PC-3 (cell line): ENCODE measurements around the gene CSAD.

Experiments used
- EZH2 ChIP-seq: fragments of 300-600 bp; sonication (generic); IDR thresholded peaks from one replicate; pipeline ENCODE4 v1.6.1; 2017; ENCODE audit warnings: antibody characterized with exemption, mild to moderate bottlenecking, low read length; ENCODE audit not compliant: unreplicated experiment
- TF ChIP-seq, protein P1 (sequence below): fragments of 300-600 bp; sonication (generic); conservative IDR thresholded peaks from 2 replicates; pipeline ENCODE4 v1.5.1; 2017; ENCODE audit warnings: antibody characterized with exemption, low read depth, mild to moderate bottlenecking, low read length

- TF ChIP-seq, protein P1, sequence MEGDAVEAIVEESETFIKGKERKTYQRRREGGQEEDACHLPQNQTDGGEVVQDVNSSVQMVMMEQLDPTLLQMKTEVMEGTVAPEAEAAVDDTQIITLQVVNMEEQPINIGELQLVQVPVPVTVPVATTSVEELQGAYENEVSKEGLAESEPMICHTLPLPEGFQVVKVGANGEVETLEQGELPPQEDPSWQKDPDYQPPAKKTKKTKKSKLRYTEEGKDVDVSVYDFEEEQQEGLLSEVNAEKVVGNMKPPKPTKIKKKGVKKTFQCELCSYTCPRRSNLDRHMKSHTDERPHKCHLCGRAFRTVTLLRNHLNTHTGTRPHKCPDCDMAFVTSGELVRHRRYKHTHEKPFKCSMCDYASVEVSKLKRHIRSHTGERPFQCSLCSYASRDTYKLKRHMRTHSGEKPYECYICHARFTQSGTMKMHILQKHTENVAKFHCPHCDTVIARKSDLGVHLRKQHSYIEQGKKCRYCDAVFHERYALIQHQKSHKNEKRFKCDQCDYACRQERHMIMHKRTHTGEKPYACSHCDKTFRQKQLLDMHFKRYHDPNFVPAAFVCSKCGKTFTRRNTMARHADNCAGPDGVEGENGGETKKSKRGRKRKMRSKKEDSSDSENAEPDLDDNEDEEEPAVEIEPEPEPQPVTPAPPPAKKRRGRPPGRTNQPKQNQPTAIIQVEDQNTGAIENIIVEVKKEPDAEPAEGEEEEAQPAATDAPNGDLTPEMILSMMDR: no peak
- TF ChIP-seq EZH2: no peak
These were observed 57.7 kb downstream of the CSAD start for GRCh38 chr12:53122961-53123468.
